Activated effector memory CD4-positive, alpha-beta T cell treated with anti-CD3 and anti-CD28 coated beads, Interleukin-2, amount 50 U/mL, for 16 hours (primary cell): ENCODE results near the gene EOGT.

Experiments used
- DNase-seq: peaks from one replicate; pipeline ENCODE4 v3.0.0-alpha.2; 2020

EOGT gene

DNA sequence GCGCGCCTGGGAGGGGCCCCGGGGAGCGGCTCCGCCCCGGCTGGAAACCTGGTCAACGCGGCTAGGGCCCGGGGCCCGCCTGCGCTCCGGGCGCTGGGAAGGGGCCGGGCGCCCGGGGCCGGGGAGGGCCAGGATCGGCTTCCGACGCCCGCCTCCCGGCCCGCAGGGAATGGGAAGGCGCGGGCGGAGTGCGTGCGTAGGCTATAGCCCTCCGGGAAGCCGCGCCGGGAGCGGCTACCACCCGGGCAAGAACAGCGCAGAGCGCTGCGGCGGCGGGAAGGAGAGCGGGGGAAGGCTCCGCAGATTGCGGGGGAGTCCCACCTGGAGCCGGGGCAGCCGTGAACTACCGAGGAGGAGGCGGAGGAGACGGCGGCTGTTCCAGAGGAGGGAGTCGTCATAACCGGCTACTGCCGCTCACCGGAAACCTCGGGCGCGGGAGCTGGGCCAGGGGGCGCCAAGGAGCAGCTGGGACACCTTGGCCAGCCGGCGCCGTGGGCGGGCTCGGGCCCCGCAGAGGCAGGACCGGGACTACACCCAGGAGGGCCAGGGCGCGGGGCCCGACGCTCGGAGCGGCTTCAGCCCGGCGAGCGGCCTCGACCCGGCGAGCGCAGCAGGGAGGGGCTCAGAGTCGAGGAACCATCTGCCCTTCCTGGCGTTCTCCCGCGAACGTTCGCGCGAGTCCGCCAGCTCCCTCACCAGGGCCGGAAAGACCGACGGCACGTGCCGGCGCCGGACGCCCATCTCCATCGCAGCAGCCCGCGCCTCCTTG is at the start of gene EOGT:
Gene EOGT, minus strand, starts transcription at position 432 of the 769 bp plus-strand sequence. CDS start 3,838 bp downstream, outside the sequence.
- peak; percentile 94 for DNase-seq

DNA sequence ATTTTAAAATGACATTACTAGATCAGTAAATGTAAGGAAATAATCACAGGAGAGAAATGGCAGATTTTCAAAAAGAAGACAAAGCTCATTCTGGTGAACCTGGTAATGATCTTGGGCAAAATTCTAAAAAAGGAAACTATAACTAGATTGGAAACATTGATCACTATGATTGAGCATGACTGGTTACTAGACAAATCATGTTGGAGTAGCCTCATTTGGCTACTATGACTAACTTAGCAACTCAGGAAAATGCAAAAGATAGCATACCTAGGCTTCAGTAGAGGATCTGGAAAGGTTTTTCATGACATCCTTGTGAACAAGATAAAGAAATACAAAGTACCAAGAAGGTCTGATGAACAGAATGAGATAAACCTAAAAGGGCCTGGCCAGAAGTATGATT is 46.2 kb upstream of the EOGT start:
- no peak for DNase-seq

DNA sequence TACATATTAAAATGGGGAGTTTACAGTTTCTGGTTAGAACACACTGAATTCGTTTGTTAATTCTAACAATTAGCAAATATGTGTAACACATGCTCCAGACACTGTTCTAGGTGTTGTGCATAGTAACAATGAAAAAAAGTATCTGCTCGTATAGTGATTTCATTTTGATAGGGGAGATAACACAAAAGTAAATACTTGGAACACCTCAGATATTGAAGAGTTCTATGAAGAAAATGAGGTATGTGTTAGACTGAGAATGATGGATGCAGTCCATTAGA is 45.4 kb upstream of the EOGT start:
- no peak for DNase-seq

DNA sequence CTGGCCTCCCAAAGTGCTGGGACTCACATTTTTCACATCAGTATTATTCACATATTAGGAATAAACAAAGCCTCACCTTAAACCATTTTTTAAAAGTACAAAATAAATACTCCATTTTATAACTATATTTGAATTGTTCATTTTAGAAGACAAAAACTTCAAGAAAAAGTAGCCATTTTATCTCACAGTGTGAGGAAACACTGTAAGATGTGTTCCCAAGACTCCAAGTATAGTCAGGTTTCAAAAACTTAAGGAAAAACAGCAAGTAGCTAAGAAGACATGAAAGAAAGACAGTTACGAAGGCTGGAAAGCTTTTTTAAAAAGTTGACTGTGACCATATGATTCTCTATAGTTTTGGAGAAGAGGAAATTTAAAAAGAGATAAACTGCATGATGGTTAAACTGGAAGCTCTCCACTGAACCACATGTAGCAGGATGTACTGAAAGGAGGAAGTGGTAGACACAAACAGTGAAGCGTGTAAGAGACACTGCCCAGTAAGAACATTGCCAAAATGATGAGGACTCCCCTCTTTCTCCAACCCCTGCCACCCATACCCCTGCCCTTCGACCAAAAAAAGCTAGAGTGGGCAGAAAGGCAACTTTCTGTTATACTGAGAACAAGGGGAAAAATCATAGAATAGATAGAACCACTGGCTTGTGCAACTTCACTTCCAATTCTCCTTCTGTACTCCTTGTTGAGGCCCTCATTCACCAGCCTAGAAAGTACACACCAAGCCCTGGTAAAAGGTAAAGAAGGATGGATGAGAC is 44.9 kb upstream of the EOGT start:
- DNase-seq, result no peak

DNA sequence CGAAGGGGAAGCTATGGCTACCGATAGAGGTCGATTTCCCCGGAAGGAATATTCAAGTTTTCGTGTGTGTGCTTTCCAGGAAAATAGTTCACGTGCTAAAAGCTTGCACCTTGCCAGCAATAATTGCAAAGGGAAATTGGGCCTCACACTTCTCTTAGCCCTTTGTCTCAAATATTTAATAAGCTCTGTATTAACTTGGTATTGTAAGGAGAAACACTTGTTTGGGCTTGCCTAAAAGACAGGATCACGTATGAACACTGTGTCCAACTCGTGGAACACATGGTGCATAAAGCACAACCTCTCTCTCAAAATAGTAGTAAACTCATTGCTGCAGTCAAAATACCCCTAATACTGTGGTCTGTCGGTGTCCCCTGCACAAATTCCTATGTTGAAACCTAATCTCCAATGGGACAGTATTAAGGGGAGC is 39.0 kb upstream of the EOGT start:
- no peak for DNase-seq

DNA sequence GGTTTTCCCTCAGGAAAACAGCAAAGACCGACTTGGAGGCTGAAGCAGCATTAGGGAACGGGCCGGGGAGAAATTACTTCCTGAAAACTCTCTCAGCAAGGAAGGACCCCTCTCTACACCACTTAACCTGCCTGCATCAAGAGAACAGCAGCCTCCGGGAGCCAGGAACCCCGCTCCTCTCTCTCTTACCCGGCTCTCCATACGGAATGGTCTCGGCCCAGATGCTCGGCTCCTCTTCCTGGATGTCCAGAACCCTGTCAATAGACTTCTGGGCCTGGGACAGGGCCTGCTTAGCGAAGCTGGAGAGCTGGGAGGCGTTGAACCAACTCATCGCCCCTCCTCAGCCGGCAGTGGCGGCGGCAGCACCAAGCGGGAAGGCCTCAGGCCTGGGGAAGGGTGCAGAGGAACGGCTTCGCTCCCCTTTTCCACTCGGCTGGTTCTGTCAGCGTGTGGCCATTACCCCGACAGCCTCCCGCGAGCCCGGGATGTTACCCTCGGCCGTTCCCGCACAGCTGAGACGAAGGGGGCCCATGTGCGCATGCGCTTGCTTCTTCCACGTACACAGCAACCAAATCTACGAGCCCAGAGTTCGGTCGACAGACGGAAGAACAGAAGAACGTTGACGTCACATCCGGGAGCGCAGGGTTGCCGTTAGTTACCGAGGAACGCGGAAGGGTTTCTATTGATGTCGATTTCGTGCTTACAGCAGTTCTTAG is 38.4 kb upstream of the EOGT start, which contains the start of gene TMF1:
Gene TMF1, minus strand, starts transcription at position 578 of the 716 bp plus-strand sequence. Its CDS starts 247 bp downstream, at position 331.
- peak; percentile 99 for DNase-seq

DNA sequence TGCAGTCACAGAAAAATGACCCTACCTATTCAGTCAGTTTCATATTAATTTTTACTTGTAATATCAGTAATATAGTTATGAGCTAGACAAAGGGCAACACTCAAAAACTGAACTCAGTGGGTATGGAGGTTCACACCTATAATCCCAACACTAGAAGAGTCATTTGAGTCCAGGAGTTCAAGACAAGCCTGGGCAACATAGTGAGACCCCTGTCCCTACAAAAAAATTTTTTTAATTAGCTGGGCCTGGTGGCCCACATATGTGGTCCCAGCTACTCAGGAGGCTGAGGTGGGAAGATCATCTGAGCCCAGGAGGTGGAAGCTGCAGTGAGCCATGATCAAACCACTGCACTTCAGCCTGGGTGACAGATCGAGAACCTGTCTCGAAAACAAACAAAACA is 35.5 kb upstream of the EOGT start:
- no peak for DNase-seq

DNA sequence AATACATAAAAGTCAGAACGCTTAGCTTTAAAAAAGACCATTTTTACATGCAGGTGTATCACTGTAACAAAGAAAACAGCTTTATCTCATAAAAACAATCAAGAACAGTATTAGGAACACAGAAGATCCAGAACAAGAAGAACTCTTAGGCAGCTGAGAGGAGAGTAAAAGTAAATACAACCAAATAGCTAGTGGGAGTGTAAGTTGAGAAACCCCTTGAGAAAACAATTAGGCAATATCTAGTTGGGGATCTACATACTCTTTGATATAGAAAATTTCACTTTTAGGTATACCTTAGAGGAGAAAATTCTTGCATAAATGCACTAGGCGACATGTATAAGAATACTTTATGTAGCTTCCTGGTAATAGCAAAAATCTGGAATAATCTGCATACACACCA is 31.1 kb upstream of the EOGT start:
- no peak for DNase-seq

DNA sequence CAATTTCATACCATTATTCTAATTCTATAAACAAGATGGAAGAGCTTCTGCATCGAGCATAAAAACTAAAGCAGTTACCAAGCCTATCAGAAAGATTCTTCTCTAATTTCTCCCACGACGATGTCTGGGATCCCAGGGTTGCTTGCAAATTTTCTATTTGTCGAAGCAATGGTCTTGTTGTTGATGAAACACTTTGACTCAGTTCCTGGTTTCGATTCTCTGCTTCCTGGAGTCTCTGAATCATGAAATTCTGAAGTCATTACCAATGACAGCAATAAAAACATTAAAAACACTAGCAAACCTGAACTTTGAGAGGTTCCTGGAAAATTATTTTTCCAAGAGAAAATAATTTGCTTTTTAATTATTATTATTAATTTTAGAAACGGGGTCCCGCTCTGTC is 20.0 kb upstream of the EOGT start:
- no peak for DNase-seq

DNA sequence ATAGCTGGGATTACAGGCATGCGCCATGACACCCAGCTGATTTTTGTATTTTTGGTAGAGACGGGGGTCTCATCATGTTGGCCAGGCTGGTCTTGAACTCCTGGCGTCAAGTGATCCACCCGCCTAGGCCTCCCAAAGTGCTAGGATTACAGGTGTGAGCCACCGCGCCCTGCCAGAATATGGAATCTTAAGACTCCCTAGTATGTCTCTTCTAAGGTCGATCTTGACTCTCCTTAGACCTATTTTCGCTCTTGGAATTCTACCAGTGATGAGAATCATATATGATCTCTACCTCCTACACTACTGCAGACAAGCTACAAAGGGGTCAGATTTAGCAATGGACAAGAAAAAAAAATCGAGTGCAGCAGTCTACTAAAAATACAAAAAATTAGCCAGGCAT is 19.3 kb upstream of the EOGT start:
- no peak for DNase-seq

DNA sequence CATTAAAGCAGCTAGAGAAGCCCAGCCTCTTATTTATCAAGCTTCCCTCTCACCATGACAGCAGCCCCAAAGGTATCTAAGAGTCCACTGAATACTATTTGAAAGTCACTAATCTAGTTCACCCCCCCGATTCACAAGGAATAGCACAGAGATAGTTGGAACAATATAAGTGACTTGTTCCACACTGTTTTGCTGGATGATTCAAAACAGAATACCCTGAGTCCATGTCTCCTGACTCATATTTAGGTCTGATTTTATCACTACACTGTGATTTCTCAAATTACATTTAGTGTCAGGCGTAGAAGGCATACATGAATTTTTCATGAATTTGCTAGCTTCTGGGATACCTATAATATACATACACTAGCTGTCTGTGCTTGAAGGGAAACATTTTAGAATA is 18.7 kb upstream of the EOGT start:
- no peak for DNase-seq

DNA sequence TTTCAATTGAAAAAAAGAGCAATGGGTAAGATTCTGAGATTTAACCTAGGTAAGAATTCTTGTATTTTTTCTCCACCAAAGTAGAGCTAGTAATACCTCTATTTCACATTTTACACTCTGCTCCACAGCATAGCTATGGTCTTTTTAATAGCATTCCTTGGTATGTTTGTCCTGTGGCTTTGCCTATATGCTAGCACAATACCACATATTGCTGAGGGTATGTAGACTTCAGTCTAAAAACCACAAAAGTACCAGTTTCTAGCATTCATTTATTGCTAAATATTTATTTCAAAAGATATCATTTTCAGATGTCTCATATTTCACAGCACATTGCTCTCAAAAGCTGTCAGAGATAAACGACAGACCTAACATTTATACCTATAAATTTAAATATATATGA is 18.2 kb upstream of the EOGT start:
- no peak for DNase-seq

DNA sequence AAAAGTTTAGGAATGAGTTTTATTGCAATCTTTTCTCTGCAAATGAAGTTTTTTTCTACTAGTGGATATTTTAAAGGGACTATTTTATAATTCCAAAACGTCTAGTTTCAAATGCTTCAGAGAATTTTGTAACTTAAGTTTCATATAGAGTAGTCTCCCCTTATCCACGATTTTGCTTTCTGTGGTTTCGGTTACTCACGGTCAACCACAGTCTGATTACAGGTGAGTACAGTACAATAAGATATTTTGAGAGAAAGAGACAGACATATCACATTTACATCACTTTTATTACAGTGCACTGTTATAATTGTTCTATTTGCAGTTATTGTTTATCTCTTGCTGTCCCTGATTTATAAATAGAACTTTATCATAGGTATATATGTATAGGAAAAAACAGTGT is 7.4 kb upstream of the EOGT start:
- DNase-seq, result no peak

DNA sequence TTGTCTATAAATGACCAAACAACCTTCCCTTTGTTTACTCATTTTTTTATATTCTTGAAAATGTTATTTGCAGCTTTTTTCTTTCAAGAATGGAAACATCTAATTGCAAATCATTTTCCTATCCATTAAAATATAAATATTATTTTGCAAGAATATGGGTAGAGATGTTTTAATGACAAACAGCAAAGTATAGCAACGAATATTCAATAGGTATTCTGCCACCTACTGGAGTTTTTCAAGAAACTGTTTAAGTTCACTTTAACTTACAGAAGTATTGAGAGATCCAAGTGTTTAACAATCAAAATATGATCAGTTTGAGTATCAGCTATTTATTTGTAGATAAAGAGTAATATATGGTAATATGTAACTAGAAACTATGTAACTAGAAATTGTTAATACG is 6.9 kb upstream of the EOGT start:
- no peak for DNase-seq

DNA sequence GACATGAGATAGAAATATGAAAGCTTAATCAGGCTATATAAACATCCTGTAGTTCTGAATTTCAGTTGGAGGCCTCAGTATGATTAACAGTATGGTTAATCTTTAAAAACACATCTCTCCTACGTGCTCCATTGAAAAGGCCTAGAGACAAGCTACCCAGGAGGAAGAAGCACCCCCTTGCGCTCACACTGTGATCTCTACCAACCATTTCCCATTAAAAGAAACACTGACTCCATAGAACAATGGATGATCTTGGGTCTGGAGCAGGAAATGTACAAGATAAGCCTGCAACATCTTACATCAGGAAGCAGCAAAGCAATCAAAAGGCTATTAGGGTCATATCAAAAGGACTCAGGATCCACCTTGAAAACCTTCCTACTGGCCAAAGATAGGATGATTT is 3.4 kb upstream of the EOGT start:
- DNase-seq, result no peak

DNA sequence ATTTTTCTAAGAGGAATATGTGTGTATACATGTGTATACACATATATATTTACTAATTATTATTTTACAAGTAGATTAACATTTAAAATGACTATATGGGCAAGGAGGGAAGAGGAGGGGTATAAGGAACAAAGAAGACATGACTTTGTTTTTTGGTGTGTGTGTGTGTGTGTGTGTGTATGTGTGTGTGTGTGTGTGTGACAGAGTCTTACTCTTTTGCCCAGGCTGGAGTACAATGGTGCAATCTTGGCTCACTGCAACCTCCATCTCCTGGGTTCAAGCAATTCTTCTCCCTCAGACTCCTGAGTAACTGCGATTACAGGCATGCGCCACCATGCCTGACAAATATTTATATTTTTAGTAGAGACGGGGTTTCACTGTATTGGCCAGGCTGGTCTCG is 2.6 kb upstream of the EOGT start:
- DNase-seq, result no peak

DNA sequence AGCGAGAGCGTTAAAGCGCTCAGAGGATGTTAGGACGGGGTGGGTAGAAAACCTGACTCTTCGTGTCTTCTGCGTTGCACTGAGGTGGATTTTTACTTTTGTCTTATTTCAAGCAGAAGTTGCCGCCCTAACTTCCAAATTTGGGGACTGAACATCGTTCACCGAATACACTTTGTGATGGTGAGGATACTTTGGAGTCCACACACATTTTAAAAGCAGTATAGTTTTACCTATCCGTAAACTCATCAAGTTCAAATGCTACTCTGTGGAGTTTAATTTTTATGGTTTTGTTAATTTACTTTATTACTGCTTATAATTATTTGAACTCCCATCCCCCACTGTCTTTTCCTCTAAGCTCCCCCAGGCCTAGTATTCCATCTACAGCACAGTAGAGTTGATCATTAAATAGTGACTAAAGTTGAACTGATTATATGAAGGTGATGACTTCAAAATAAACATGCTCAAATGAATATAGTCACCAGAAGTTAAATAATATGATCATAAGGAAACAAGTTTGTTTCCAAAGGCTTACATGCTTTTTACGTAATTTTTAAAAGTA is 617 bp upstream of the EOGT start:
- DNase-seq, result no peak

DNA sequence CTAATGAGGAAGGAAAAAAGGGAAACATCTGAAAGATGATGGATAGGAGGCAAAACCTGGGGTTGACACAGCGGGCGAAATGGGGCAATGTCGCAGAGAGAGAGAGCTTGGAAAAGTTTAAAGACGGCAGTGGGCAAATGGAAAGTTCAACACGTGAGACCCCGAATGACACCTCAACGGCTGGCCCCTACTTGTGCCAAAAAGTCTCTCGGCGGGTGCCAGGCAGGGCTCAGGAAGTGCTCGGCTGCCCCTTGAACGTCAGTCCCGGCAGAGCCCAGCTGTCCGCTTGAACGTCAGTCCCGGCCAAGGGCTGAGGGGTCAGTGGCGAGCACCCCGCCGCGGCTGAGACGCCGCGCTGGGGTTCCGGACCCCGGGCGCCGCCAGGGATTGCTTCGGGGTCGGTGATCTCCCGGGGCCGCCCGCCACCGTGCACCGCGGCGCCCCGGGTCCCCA is 658 bp downstream of the EOGT start:
- DNase-seq, result no peak

DNA sequence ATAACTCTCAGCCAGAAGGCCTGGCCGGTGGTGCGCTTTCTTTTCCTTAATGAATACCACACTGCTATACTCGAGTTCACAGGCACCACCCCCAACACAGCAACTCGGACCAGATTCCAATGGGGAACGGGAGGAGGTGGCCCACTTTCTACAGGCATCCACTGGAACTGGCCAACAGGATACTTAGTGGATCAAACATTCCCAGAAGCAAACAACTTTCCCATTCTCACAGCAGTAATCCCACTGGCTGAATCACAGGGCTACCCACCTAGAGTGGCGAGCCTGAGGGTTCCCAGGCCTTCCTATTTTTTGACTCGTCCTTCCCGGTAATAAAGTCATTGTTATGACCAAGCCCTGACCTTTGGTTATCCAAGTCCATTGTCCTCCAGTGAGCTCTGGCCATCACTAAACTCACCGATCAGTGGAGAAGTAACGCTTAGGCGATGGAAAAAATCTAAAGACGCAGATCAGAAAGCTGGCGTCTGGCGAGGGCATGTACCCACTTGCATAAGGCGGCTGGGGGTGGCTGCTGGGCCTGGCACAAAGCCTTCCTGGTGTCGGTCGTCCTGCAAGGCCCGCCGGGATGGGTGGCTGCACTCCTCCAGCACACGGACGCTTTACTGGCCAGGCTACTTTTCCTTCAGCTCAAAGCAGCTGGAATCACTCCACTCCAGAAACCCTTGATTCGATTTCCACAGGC is 1.2 kb downstream of the EOGT start:
- no peak for DNase-seq

DNA sequence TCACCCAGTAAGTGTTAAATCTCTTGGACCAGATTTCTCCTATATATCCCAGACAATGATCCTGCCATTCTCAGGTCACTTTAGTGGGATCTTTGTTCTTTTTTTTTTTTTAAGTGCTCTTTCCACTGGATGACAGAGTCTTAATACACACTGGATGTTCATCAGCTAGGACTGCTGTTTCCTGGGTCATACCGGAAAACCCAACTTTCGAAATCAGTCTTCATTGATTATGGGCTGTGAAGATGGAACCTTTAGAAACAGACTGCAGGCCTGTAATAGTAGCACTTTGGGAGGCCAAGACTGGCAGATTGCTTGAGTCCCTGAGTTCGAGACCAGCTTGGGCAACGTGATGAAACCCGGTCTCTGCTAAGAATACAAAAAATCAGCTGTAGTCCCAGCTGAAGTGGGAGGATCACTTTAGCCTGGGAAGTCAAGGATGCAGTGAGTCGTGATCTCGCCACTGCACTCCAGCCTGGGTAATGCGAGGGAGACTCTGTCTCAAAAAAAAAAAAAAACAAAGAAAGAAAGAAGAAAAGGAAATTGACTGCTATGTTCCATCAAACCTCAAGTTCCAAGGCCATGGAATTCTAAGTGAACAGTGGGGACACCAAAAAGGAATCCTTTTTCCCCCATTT is 2.3 kb downstream of the EOGT start:
- no peak for DNase-seq

DNA sequence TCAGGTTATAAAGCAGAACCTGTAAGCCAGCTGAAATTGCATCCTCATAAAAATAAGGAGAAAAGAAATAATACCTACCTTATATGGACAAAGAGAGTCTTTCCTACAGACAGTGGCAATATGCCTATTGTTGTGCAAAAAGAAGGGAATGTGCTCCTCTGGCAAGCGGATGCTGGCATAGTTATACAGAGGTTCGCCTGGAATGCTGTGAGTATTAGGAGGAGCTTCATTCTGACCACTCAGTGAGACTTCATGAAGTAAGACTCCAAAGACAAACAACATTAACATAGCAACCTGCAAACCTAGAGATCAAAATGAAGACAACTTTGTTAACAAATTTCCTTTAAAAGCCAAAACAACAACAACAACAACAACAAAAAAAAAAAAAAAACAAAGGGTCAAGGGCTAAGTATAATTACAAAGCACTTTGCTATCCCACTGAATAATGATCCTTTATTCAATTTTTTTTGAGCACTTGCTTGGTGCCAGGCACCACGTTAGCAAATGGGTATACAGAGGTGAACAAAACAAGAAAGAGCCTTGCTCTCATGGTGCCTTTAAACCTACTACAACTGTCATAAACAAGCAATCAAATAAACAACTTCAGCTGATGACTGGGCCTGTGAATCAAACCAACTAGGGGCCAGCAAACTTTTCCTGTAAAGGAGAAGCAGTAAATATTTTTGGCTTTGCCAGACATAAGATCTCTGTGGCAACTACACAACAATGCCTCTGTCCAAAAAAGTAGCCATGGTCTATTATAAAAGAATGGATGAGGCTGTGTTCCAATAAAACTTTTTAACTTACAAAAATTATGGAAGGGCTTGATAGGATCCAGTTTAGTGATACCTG is 3.7 kb downstream of the EOGT start:
- DNase-seq, result no peak
